MCF 10A (cell line): ENCODE results near the gene FAHD2B. TPM values are rescaled to one million over a fixed set of nuclear protein-coding genes. Genes with fewer than 3 reads are reported as not detected.
"Not testable (repeated sequence)": the region's sequence is repeated elsewhere in the genome, so short reads cannot be mapped to it uniquely, and the experiment has no call there.

ENCODE experiments used
- BruUV-seq: library from RNA; stranded (reverse); fragments of 400-500 nt; replicated peaks from 2 replicates; lab custom pipeline; 2021; lab: Mats Ljungman, UMichigan
- CTCF ChIA-PET: fragments of 300-600 bp; sonication (Branson Sonifier 250); formaldehyde crosslinking; extraction: SDS; loops from one replicate; lab custom pipeline; 2021; ENCODE audit warnings: antibody characterized with exemption, inconsistent platforms; lab: Yijun Ruan, JAX
- POLR2A ChIA-PET: fragments of 300-600, 350-650 bp; sonication (Branson Sonifier 250); formaldehyde crosslinking; extraction: SDS; loops from one replicate; lab custom pipeline; 2020; ENCODE audit warnings: antibody characterized with exemption, inconsistent platforms; lab: Yijun Ruan, JAX
- DNase-seq: peaks from one replicate; pipeline ENCODE4 v3.0.0-alpha.2; 2018; ENCODE audit not compliant: unreplicated experiment
- H3K27ac Mint-ChIP-seq: one replicate; pipeline ENCODE4 v1.8.0; 2022; ENCODE audit warnings: mild to moderate bottlenecking, low read depth, mixed read lengths; ENCODE audit not compliant: unreplicated experiment
- H3K27me3 Mint-ChIP-seq: one replicate; pipeline ENCODE4 v1.8.0; 2022; ENCODE audit warnings: mixed read lengths; ENCODE audit not compliant: insufficient read depth, unreplicated experiment
- H3K36me3 Mint-ChIP-seq: one replicate; pipeline ENCODE4 v1.8.0; 2022; ENCODE audit warnings: mild to moderate bottlenecking, moderate library complexity, mixed read lengths; ENCODE audit not compliant: insufficient read depth, unreplicated experiment
- H3K4me1 Mint-ChIP-seq: one replicate; pipeline ENCODE4 v1.8.0; 2022; ENCODE audit warnings: mixed read lengths; ENCODE audit not compliant: insufficient read depth, unreplicated experiment
- H3K4me3 Mint-ChIP-seq: one replicate; pipeline ENCODE4 v1.8.0; 2022; ENCODE audit warnings: mild to moderate bottlenecking, moderate library complexity, mixed read lengths; ENCODE audit not compliant: unreplicated experiment
- H3K9me3 Mint-ChIP-seq: one replicate; pipeline ENCODE4 v1.8.0; 2022; ENCODE audit warnings: mixed read lengths; ENCODE audit not compliant: unreplicated experiment
- intact Hi-C: fragments of 100-400 bp; cut with micrococcal nuclease; formaldehyde crosslinking; loops from 2 replicates; pipeline ENCODE4 v1.14.1; 2022
- total RNA-seq: library from RNA; stranded (reverse); gene quantifications from 2 replicates; pipeline ENCODE4 v1.2.3, GENCODE V29; 2022

The FAHD2B gene
- total RNA-seq, 1 experiment from 2014 or later: 12.1 TPM

DNA sequence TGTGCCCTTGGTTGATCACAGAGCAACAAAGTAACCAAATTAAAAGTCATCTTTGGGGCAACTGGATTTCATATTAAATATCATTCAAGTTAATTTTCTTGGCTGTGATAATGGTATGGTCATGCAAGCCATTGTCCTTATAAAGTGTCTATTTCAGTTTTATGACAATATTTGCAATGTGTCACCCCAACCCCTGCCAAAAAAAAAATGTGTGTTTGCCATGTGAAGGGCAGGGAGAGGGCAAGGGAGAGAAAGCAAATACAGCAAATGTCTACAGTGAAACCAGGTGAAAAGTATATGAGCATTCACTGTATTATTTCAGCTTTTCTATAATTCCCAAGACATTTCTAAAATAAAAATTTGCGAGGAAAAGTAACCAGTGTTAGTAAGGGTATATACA is 6.0 kb downstream of the FAHD2B start:
- H3K4me1 Mint-ChIP-seq, H3K27me3 Mint-ChIP-seq, BruUV-seq, POLR2A ChIA-PET, intact Hi-C loops, H3K36me3 Mint-ChIP-seq, DNase-seq, CTCF ChIA-PET, H3K4me3 Mint-ChIP-seq, H3K9me3 Mint-ChIP-seq, H3K27ac Mint-ChIP-seq: not testable (repeated sequence)

DNA sequence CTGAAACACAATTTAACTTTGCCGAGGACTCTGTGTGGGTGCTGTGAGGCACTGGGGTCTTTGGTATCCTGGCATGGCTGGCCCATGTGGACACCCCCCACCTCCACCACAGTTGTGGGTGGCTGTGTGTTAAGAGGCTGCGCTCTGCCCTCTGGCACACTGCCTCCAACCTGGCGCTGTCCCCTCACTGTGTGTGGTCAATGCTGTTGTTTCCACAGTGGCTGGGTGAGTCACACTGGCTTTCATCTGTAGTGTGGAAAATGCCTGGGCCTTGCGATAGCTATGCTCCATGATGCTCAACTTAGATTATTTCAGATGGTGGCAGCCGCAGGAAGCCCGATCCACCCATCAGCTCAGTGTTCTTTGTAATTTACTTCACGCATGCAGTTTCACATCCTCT is 9.6 kb downstream of the FAHD2B start:
- H3K27me3 Mint-ChIP-seq, H3K27ac Mint-ChIP-seq, POLR2A ChIA-PET, BruUV-seq, H3K4me3 Mint-ChIP-seq, intact Hi-C loops, H3K9me3 Mint-ChIP-seq, H3K4me1 Mint-ChIP-seq, H3K36me3 Mint-ChIP-seq, CTCF ChIA-PET, DNase-seq: not testable (repeated sequence)

DNA sequence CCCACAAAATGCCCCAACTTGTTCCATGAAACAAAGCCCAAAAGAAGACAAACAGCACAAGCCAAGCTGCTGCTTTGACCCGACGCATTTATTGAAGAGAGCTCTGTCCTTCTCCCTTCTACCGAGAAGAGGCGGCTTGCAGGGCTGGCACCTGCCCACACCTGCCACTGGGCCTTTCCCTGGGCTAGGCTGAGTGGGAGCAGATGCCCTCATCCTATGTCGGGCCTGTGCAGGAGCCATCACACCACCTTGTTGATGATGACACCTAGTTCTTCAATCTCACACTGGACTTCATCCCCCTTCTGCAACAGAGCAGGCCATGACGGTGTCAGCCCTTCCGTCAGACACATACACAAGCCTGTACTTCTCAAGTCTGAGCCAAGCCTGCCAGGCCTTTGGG is 11.2 kb downstream of the FAHD2B start:
- H3K9me3 Mint-ChIP-seq, H3K36me3 Mint-ChIP-seq, BruUV-seq, DNase-seq, intact Hi-C loops, CTCF ChIA-PET, H3K27ac Mint-ChIP-seq, H3K27me3 Mint-ChIP-seq, POLR2A ChIA-PET, H3K4me1 Mint-ChIP-seq, H3K4me3 Mint-ChIP-seq: not testable (repeated sequence)

DNA sequence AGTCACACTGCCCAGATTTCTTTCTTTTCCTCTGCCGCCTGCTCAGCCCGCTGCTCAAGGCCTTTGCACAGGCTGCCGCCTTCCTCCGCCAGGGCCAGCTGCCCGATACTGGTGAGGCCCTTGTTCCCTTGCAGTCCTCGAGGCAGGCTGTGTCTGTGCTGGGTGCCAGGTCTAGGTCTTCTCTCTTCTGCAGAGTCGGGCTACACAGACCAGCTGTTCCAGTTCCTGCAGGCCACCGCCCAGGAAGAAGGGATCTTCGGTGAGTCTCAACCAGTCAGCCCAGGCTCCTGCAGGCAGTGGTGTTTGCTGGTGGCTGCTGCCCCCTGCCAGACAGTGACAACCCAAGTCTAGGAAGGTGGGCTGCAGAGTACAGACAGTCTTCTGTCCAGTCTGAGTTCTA is 12.5 kb downstream of the FAHD2B start:
- H3K4me3 Mint-ChIP-seq, H3K9me3 Mint-ChIP-seq, intact Hi-C loops, H3K36me3 Mint-ChIP-seq, H3K27ac Mint-ChIP-seq, H3K27me3 Mint-ChIP-seq, DNase-seq, BruUV-seq, H3K4me1 Mint-ChIP-seq, POLR2A ChIA-PET: not testable (repeated sequence)
- CTCF ChIA-PET: interaction anchor here (0.7 kb wide), 1 partner anchor 789 kb away, joined by 4 read pairs; no protein-coding TSS in a partner anchor

DNA sequence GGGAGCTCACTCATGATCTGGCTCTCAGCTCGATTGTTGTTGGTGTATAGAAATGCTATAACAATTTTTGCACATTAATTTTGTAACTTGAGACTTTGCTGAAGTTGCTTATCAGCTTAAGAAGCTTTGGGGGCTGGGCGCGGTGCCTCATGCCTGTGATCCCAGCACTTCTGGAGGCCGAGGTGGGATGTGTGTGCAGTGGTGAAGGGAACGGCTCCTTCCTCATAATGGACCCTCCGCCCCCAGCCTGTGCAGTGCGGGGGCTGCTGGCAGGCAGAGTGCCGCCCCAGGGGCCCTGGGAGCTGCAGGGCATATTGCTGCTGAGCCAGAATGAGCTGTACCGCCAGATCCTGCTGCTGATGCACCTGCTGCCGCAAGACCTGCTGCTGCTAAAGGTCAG is 13.8 kb downstream of the FAHD2B start:
- H3K4me3 Mint-ChIP-seq, H3K27ac Mint-ChIP-seq, H3K9me3 Mint-ChIP-seq, DNase-seq, H3K27me3 Mint-ChIP-seq, H3K4me1 Mint-ChIP-seq, POLR2A ChIA-PET, CTCF ChIA-PET, H3K36me3 Mint-ChIP-seq, intact Hi-C loops, BruUV-seq: not testable (repeated sequence)

DNA sequence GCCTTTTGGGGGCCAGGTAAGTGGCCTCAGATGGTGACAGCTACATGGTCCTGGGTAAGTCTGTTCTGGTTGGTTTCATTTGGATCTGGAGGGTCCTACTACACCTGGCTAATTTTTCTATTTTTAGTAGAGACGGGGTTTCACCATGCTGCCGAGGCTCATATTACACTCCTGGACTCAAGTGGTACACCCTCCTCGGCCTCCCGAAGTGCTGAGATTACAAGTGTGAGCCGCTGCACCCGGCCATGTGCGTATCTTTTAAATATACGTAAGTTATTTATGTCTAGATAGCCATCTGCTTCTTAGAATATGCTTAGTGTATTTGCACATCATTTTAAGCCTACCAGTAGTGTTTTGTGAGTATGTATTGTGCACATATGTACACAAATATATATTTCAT is 17.5 kb downstream of the FAHD2B start:
- not testable (repeated sequence) for H3K9me3 Mint-ChIP-seq

DNA sequence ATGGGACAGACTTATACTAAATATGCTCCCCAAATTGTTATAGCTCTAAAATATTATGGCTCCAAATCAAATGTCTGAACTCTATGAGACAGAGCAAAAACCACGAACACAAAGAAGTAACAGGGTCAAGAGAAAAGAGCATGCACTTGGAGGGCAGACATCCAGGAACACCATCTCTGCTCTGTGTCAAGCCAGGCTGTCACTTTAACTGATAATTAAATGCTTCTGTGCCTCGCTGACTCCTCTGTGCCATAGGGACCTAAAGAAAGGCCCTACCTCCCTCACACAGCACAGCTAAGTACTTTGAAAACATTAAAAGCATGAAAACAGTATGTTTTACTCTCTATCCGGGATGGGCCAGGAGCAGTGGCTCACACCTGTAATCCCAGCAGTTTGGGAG is 23.8 kb downstream of the FAHD2B start:
- H3K4me1 Mint-ChIP-seq: not testable (repeated sequence)

More for the DNA sequence above, 17.5 kb downstream of the FAHD2B start:
- H3K4me3 Mint-ChIP-seq, DNase-seq, POLR2A ChIA-PET, H3K27me3 Mint-ChIP-seq, intact Hi-C loops, H3K36me3 Mint-ChIP-seq, H3K27ac Mint-ChIP-seq, BruUV-seq, H3K4me1 Mint-ChIP-seq, CTCF ChIA-PET: not testable (repeated sequence)

DNA sequence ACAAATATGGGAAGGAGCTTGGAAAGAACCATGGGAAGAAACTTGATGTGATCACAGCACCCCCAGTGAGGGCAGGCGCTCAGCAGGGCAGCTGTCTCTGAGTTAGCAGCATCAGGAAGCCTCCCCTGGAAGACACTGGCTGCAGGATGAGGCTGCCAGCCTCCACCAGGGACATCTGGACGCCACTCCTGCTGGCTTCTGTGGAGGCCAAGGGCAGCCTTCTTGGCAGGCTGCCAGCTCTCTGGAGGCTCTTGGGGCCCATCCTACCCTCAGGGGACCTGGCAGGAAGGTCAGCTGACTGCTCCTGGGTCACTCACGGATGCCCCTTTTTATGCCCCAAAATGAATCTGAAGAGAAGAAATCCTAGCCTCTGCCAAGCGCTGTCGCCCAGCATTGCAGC is 26.0 kb downstream of the FAHD2B start:
- H3K27ac Mint-ChIP-seq, H3K4me3 Mint-ChIP-seq, intact Hi-C loops, CTCF ChIA-PET, DNase-seq, H3K36me3 Mint-ChIP-seq, POLR2A ChIA-PET, H3K9me3 Mint-ChIP-seq, H3K4me1 Mint-ChIP-seq, BruUV-seq: not testable (repeated sequence)
- H3K27me3 Mint-ChIP-seq: peaks cover 46% of the 10 kb centered on the region

More for the DNA sequence above, 23.8 kb downstream of the FAHD2B start:
- H3K4me3 Mint-ChIP-seq, POLR2A ChIA-PET, H3K27ac Mint-ChIP-seq, H3K9me3 Mint-ChIP-seq, intact Hi-C loops, BruUV-seq, CTCF ChIA-PET, DNase-seq, H3K36me3 Mint-ChIP-seq: not testable (repeated sequence)
- peaks cover 30% of the 10 kb centered on the region for H3K27me3 Mint-ChIP-seq
